HG02571 (cell line): ENCODE results near the gene CALCOCO1.
A peak's percentile ranks its signal among the peaks of the same experiment; 100 is the strongest.

Experiments used
- ATAC-seq: cut with Tn5 transposase; IDR thresholded peaks from one replicate; pipeline ENCODE4 v1.9.1; 2021; ENCODE audit warnings: mild to moderate bottlenecking, moderate library complexity; ENCODE audit not compliant: unreplicated experiment

The CALCOCO1 gene

GRCh38 chr12:53752192-53752601, 24.9 kb upstream of the CALCOCO1 start:
- no peak for ATAC-seq

GRCh38 chr12:53751336-53752191, 24.3 kb upstream of the CALCOCO1 start, which contains the start of gene CISTR:
Gene CISTR, minus strand, starts transcription at chr12:53751979.
- peak; percentile 47 for ATAC-seq

GRCh38 chr12:53750812-53751335, 23.6 kb upstream of the CALCOCO1 start:
- ATAC-seq, result no peak

- ATAC-seq, result no peak
Observed at GRCh38 chr12:53749986-53750811, 22.9 kb upstream of the CALCOCO1 start.

GRCh38 chr12:53748072-53748840, 21.0 kb upstream of the CALCOCO1 start:
- no peak for ATAC-seq

- no peak for ATAC-seq
Observed at GRCh38 chr12:53747095-53747494, 19.8 kb upstream of the CALCOCO1 start.

GRCh38 chr12:53746592-53747092, 19.4 kb upstream of the CALCOCO1 start:
- no peak for ATAC-seq

- no peak for ATAC-seq
Observed at GRCh38 chr12:53744751-53745150, 17.5 kb upstream of the CALCOCO1 start.

GRCh38 chr12:53744130-53744441, 16.8 kb upstream of the CALCOCO1 start:
- no peak for ATAC-seq

- no peak for ATAC-seq
Observed at GRCh38 chr12:53743266-53744129, 16.2 kb upstream of the CALCOCO1 start.

GRCh38 chr12:53740130-53740491, 12.9 kb upstream of the CALCOCO1 start:
- ATAC-seq, result no peak

GRCh38 chr12:53739214-53740129, 12.2 kb upstream of the CALCOCO1 start:
- no peak for ATAC-seq

GRCh38 chr12:53738406-53739213, 11.4 kb upstream of the CALCOCO1 start:
- no peak for ATAC-seq

GRCh38 chr12:53737951-53738405, 10.7 kb upstream of the CALCOCO1 start:
- ATAC-seq, result no peak

- no peak for ATAC-seq
Observed at GRCh38 chr12:53737093-53737808, 10.0 kb upstream of the CALCOCO1 start.

GRCh38 chr12:53736592-53736991, 9.3 kb upstream of the CALCOCO1 start:
- ATAC-seq, result no peak

GRCh38 chr12:53735556-53735955, 8.3 kb upstream of the CALCOCO1 start:
- no peak for ATAC-seq
